GM18507 (cell line): ENCODE data around the gene SLC19A1.

Experiments used
- DNase-seq: peaks from one replicate; pipeline ENCODE4 v3.0.0; 2011; ENCODE audit warnings: low read depth; ENCODE audit not compliant: insufficient read length; ENCODE audit errors: extremely low spot score
- FAIRE-seq: peaks from 2 replicates; lab custom pipeline; 2011; peaks lifted over from hg19 to GRCh38; lab: Jason Lieb, UNC

SLC19A1 gene

DNA sequence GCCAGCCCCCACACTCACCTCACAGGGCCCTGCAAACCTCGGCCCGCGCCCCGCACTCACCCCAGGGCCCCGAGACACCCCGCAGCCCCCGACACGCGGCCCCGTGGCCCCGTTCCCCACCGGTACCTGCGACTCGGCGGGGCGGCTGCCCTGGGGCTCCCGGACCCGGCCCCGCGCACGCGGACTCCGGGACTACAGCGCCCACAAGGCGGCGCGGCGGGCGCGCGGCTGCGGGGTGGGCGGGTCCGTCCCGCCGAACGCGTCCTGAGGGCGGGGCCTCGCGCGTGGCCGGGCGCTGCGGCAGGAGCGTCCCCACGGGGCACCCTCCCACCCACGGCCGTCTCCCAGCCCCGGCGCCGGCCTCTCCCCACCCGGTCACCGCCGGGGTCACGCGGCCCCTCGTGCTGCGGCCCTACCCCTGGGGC is at the start of gene SLC19A1:
Gene SLC19A1, minus strand, starts transcription at position 199 of the 425 bp plus-strand sequence. CDS start 4,481 bp downstream, outside the sequence.
- FAIRE-seq (no peak), DNase-seq (peak; percentile 96)

DNA sequence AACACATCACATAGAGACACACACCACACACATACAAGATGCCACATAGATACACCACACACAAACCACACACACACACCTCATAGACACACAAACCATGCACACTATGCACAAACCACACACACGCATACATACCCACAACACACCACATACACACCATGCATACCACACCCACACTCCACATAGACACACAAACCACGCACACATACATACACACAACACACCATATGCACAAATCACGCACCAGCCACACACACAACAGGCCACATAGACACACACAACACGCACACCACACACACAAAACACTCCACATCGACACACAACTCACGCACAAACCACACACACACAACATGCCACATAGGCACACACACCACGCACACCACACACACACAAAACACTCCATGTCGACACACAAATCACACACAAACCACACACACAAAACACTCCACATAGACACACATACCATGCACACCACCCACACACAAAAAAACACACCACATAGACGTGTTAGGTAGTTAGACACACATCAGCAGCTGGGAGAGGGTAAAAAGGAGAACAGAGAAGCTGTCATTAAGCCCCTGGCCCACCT is 49.5 kb upstream of the SLC19A1 start:
- FAIRE-seq = no peak
- DNase-seq = no peak

DNA sequence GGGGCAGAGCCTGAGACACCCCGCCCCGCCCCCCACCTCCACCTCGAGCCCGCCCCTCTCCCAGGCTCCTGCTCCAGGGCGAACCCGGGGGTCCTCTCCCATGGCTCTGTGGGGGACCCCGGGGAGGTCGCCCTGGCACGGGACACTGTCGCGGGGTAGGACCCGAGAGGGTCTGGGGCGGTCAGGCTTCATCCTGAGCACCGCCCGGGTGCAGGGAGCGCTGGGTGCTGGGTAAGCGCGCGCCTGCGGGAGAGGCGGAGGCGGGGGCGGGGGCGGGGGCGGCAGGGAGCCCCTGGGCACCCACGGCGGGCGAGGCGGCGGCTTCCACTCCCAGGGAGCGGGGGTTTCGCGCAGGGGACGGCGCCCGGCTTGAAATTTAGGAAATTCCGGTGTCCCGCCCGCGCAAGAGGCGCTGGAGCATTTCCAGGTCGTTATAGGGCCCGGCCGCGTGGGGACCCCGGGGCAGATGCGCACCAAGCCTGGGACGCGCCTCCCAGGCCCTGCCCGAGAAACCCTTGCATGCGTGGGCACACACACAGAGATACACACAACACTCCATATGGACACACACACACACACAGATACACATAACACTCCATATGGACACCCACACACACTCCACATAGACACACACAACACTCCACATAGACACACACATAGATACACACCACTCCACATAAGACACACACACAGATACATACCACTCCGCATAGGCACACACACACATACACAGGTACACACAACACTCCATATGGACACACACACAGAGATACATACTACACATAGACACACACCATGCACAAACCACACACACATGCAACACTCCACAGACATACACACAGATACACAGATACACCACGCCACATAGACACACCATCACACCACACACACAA is 48.7 kb upstream of the SLC19A1 start:
- peak; percentile 46 for DNase-seq
- FAIRE-seq = peak; percentile 70

DNA sequence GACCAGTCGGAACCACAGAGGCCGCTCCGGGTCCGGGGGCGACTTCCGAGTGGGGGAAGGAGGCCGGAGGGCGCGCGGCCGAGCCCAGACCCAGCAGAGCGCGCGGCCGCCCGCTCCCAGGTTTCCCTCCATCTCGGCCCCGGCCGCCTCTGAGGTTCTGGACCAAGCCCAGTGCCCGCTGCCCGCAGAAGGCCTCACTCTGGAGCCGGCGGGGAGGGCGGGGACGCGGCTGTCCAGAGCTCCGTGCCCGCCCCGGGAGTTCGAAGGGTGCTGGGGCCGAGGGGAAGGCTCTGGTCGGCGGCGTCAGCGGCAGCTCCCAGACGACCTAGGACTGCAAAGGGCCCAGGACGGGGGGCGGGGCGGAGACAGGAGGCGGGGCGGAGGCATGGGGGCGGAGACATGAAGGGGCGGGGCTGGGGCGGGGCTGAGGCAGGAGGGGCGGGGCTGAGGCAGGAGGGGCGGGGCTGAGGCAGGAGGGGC is 48.0 kb upstream of the SLC19A1 start:
- FAIRE-seq (no peak), DNase-seq (peak; percentile 74)

DNA sequence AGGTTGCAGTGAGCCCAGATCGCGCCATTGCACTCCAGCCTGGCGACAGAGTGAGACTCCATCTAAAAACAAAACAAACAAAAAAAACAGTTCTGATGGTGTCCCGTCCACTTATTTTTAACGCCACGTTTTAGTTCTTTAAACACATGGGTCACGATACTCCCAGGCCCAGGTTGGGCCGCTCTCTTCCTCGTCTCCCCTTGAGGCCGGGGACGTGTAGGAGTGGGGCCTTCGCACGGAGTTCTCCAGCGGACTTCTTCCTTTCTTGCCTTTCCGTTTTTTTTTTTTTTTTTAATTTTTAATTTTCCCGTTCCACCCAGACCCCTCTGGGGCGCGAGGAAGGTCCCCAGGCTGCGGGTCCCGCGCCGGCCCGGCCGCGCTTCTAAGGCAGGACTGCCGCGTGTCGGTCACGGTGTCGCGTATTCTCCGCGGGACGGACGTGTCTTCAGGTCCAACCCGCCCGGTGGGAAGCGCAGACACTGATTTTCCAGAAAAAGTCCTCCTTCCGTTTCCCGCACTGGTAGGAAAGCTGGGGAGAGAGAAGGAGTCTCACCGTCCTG is 47.5 kb upstream of the SLC19A1 start:
- DNase-seq (no peak), FAIRE-seq (no peak)

DNA sequence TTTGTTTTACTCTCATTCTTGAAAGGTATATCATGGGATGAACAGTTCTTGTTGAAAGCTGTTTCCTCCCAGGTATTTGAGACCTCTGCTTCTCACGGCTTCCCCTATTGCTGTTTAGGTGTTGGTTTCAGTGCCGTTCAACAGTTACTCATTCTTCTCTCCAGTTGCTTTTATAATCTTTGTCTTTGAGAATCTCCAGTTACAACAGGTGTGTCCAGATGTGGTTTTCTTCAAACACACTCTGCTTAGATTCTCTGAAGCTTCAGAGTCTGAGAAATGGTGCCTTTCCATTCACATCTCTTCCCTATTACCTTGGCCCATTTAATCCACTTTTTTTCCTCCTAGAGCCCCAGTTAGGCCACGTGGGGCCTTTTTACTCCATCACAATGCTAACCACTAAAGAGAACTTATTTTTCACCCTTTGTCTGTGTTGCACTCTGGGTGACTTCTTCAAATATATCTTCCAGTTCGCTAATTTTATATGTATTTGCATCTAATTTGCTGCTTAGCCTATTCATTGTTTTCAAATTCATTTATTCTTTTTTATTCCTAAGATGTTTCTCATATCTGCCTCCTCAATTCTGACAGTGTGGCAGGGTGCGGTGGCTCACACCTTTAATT is 46.7 kb upstream of the SLC19A1 start:
- DNase-seq (no peak), FAIRE-seq (no peak)

DNA sequence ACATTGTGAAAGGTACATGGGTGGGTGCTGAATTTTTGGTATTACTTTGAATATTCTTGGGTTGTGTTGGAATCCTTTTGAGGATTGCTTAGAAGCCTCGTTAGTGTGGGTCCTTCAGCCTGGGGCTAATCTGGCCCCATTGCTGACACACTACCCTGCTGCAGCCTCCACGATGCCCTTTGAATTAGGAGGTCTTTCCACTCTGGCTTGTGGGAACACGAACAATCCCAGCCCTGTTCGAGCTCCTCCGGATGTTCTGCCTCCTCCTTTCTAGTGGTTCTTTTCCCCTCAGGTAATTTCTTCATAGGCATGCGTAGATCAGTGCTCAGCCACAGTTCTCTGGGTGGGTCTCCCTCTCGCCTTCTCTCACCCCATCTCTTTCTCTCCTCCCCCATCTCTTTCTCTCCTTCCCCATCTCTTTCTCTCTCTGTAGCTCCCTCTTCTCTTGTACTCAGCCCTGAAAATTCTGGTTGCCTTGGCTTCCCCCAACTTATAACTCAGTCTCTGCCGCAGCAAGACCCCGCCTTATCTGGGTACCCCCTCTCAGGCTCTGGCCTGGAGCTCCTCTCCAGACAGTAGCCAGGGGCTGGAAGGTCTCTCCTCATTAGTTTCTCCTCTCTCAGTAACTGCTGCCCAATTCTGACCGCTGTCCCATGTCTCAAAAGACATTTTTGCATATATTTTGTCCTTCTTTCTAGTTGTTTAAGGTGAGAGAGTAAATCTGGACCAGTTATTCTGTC is 46.0 kb upstream of the SLC19A1 start:
- DNase-seq = no peak
- FAIRE-seq = no peak

DNA sequence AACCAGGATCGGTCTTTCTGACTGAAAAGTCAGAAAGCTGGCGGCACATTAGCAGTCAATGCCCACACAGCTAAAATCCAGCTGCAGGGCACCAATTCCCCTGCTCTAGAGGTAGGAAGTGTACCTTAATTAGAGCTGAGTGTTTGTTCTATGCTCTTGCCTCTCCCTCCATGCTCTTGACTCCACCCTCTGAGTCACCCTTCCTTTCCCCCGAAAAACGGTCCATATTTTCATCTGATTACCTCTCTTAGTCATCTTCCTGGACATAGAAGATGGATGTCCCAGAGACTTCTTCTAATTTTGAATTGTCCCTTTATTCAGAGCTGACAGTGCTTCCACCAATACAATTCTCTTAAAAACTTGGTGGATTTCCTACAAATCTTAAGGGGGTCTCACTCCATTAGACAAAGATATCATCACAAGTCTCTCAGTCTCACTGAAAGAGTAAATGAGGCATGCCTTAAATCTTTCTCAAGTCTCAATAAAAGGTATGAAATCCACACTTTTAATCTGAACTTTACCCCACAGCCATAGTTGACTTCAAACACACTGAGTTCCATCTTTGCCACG is 44.1 kb upstream of the SLC19A1 start:
- FAIRE-seq (no peak), DNase-seq (no peak)

DNA sequence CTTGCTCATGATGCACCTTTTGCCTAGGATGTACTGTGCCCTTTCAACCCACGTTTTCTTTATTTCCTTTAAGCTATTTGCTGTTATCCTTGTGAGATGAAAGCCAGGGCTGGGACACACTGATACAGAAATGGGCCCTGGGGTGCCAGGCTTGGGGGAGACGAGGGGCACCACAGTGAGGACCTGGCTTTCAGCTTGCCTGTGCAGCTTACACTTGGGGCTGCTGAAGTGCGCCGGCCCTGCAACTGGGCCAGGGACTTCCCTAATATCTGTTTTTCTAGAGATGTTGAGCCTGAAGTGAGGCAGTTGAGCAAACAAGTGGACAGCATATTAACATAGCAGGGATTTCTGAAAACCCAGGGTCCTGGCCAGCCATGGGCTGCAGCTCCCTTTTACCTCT is 42.5 kb upstream of the SLC19A1 start:
- FAIRE-seq (no peak), DNase-seq (no peak)

DNA sequence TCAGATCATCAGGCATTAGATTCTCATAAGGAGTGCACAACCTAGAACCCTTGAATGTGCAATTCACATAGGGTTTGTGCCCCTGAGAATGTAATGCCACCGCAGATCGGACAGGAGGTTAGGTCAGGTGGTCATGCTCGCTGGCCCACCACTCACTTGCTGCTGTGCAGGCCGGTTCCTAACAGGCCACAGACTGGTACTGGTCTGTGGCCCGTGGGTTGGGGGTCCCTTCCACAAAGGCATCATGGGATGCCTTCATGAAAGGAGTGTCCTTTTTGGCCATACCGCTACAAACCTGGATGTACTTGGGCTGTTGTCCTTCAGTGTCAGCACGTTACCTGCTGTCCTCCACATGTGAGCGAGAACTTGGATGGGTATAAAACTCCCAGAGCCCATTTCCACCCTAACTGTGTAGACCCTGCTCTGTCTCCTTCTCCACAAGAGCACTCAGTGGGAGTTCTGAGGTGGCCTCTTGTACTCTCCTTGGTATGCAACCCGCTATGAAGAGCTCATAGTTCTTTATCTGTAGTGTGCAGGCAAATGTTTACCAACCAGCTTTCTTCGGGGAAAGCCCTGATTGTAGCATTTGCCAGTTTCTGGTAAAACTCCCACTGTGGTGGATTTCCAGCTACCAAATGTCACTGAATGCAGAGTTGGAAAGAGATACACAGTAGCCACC is 41.7 kb upstream of the SLC19A1 start:
- FAIRE-seq = no peak
- no peak for DNase-seq

DNA sequence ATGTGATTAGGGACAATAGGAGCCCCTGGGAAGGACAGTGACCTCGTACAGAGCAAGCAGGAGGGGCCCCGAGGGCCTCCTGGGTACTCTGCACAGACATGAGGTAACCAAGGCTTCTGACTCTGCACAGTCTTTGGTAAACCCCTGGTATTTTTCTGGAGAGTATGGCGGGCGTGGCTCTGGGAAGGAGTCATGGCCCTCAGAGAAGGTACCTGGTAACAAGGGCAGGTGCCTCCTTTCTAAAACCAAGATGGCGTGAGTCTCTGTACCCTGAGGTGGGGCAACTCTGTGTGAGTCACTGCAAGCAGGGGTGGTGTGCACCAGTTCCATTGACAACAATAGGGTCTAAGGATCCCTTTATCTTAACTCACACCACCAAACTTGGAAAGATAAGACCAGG is 39.9 kb upstream of the SLC19A1 start:
- FAIRE-seq (no peak), DNase-seq (no peak)

DNA sequence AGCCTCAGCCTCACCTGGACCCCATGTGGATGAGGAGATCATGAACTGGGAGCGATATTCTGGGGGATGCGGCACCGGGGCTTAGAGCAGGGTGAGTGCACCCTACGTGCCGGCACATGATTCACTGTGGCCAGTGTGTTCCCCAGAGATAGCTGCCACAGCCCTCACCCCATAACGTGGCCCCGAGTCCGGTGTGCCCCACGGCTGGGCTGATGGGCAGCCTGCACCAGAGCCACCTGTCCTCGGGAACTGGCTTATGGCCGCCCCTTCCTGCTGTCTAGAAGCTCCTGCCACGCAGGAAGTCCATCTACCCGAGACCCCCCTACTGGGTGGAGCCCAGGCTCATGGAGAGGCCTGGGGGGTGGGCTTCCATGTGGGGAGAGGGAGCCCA is 39.1 kb upstream of the SLC19A1 start:
- FAIRE-seq (no peak), DNase-seq (no peak)

DNA sequence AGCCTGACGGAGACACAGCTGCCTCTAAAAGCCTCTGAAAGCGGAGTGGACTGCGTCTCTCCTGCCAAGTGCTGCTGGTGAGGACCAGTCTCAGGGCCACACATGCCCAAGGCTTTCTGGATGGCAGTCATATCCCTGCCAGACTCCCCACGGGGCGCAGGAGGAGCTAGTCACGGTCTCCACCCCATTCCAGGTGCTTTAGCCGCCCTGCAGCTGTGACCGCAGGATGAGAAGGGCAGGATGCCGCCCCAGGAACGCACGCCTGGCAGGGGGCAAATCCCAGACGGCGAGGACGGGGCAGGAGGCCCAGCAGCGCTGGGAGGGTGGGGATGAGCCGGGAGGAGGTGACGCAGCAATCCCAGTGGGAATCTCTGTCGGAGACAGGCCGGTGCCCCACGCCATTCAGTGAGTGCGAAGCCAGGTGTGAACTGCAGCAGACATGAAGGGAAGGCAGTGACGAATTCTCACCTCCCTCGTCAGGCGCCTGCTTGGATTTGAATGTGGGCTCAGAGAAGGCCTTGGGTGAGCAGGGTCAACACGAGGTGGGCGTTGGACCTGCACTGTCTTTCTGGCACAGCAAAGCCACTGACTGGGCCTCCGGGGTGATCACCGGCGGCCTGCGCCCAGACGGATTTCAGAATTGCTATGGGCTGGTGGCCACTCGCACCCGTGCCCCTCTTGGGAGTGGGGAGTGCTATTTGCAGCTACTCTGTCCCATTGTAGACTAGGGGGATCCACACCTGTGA is 38.5 kb upstream of the SLC19A1 start:
- no peak for FAIRE-seq
- no peak for DNase-seq

DNA sequence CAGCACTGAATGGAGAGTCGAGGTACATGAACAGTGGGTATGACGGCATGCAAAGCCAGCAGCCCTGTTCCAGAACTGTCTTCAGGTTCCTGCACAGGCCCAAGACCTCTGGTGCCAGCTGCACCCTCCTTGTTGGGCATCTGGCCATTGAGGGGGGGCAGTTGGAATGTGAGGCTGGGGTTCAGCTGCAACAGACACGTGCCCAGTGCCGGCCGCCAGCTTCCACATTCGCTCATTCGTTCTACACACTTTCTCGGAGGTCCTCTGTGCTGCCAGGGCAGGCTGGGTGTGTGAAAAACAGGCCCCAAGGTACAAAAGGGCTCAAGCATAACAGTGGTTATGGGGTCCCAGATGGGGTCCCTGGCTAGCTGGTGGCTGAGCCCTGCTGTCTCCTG is 37.9 kb upstream of the SLC19A1 start:
- no peak for FAIRE-seq
- DNase-seq = no peak

DNA sequence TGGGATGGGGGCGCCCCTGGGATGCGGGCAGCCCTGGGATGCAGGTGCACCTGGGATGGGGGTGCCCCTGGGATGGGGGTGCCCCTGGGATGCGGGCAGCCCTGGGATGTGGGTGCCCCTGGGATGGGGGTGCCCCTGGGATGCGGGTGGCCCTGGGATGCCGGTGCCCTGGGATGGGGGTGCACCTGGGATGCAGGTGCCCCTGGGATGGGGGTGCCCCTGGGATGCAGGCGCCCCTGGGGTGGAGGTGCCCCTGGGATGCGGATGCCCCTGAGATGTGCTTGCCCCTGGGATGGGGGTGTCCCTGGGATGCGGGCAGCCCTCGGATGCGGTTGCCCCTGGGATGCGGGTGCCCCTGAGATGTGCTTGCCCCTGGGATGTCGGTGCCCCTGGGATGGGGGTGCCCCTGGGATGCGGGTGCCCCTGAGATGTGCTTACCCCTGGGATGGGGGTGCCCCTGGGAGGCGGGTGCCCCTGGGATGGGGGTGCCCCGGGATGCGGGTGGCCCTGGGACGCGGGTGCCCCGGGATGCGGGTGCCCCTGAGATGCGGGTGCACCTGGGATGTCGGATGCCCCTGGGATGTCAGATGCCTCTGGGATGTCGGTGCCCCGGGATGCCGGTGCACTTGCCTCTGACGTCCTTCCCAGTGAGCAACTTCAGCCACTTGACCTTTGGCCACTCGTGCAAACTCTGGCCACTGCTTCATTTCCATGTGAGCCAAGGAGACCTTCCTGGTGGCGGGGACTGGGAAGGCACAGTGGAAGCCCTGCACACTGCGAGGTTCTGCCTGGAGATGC is 37.3 kb upstream of the SLC19A1 start:
- FAIRE-seq (no peak), DNase-seq (no peak)

DNA sequence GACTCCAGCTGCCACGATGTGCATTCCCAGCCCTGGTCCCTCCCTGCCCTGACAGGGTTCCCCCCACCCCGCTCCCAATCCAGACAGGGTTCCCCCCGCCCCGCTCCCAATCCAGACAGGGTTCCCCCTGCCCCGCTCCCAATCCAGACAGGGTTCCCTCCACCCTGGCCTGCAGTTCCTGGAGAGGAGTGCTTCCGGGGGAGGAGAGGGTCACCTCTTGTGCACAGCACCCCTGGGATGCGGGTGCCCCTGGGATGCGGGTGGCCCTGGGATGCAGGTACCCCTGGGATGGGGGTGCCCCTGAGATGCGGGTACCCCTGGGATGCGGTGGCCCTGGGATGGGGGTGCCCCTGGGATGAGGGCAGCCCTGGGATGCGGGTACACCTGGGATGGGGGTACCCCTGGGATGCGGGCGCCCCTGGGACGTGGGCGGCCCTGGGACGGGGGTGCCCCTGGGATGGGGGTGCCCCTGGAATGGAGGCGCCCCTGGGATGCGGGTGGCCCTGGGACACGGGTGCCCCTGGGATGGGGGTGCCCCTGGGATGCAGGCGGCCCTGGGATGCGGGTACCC is 36.7 kb upstream of the SLC19A1 start:
- no peak for DNase-seq
- FAIRE-seq = no peak

DNA sequence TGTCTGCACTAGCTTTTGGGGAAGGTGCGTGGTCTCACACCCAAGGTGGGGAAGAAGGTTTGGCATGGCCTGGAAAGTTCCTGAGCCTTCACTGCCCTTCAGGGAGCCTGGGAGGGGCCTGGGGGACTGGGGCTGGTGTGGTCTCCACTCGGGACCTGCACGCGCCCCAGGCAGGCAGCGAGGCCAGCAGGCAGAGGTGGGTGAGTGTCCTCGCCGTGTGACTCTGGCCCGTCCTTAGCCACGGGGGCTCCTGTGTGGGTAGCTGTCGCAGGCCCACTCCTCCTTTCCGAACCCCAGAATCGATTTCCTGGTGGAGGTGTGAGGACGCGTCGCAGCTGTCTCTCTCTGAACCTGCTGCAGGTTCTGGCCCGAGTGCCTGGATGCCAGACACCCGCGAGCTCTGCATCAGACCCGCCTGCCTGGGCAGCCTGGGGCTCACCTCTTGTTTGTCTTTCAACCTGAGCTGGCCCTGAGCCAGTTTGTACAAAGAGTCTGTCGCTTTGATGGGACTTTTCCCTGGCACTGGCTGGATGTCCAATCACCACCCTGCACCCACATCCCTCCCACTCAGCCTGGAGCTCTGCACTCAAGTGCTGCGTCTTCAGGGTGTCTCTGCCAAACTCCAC is 36.0 kb upstream of the SLC19A1 start:
- FAIRE-seq = no peak
- DNase-seq = no peak
